OCI-LY1 (cell line): ENCODE results near the gene HCFC1.

ENCODE experiments used
- H2AFZ ChIP-seq: fragments of 200-600 bp; sonication (generic), shearing (Covaris generic); 2 replicates; pipeline ENCODE4 v1.6.0; 2014; ENCODE audit warnings: antibody characterized with exemption, mild to moderate bottlenecking, low read length
- H3F3A ChIP-seq: fragments of 200-600 bp; sonication (generic), shearing (Covaris generic); 2 replicates; pipeline ENCODE4 v1.6.0; 2014; ENCODE audit warnings: mild to moderate bottlenecking, antibody characterized with exemption, low read length, moderate library complexity; ENCODE audit not compliant: insufficient read depth
- H3K27ac ChIP-seq: fragments of 200-600 bp; sonication (generic); 2 replicates; pipeline ENCODE4 v1.5.1; 2014; ENCODE audit warnings: low read length, mixed run types, mild to moderate bottlenecking, low read depth; ENCODE audit not compliant: poor library complexity, severe bottlenecking
- H3K27me3 ChIP-seq: fragments of 200-600 bp; sonication (generic); 2 replicates; pipeline ENCODE4 v1.6.0; 2014; ENCODE audit warnings: antibody characterized with exemption, mild to moderate bottlenecking, low read length, moderate library complexity; ENCODE audit not compliant: insufficient read depth
- H3K36me3 ChIP-seq: fragments of 200-600 bp; sonication (generic); 2 replicates; pipeline ENCODE4 v1.6.1; 2014; ENCODE audit warnings: mild to moderate bottlenecking, antibody characterized with exemption, low read length, moderate library complexity, mixed read lengths; ENCODE audit not compliant: insufficient read depth
- H3K4me1 ChIP-seq: fragments of 200-600 bp; sonication (generic); 2 replicates; pipeline ENCODE4 v1.5.1; 2014; ENCODE audit warnings: mild to moderate bottlenecking, low read length, moderate library complexity; ENCODE audit not compliant: insufficient read depth, severe bottlenecking
- H3K4me2 ChIP-seq: fragments of 200-600 bp; sonication (generic), shearing (Covaris generic); 2 replicates; pipeline ENCODE4 v1.6.1; 2014; ENCODE audit warnings: low read length
- H3K4me3 ChIP-seq: fragments of 200-600 bp; sonication (generic); 2 replicates; pipeline ENCODE4 v1.5.1; 2014; ENCODE audit warnings: low read length, low read depth, mild to moderate bottlenecking, mixed read lengths; ENCODE audit not compliant: poor library complexity, severe bottlenecking
- H3K79me2 ChIP-seq: fragments of 200-600 bp; shearing (Covaris generic); 2 replicates; pipeline ENCODE4 v1.6.1; 2016; ENCODE audit warnings: mixed run types, low read length, mixed read lengths; ENCODE audit not compliant: insufficient read depth
- H3K9ac ChIP-seq: fragments of 200-600 bp; sonication (generic), shearing (Covaris generic); 2 replicates; pipeline ENCODE4 v1.6.1; 2014; ENCODE audit warnings: mild to moderate bottlenecking, low read length, mixed read lengths
- H3K9me2 ChIP-seq: fragments of 200-600 bp; sonication (generic), shearing (Covaris generic); 2 replicates; pipeline ENCODE4 v1.6.1; 2014; ENCODE audit warnings: low read depth, mild to moderate bottlenecking, low read length, mixed read lengths
- H3K9me3 ChIP-seq: fragments of 200-600 bp; shearing (Covaris generic); 2 replicates; pipeline ENCODE4 v1.6.1; 2014; ENCODE audit warnings: low read length, mixed read lengths
- H4K20me1 ChIP-seq: fragments of 200-600 bp; sonication (generic), shearing (Covaris generic); 2 replicates; pipeline ENCODE4 v1.6.0; 2016; ENCODE audit warnings: mild to moderate bottlenecking, low read length; ENCODE audit not compliant: insufficient read depth
- EZH2 ChIP-seq: fragments of 200-600 bp; sonication (generic), shearing (Covaris generic); IDR thresholded peaks from 2 replicates; pipeline ENCODE4 v1.8.0; 2017; ENCODE audit warnings: borderline replicate concordance, mixed run types, mild to moderate bottlenecking, antibody characterized with exemption, low read length, moderate library complexity, mixed read lengths
- TF ChIP-seq, protein P1 (sequence below): fragments of 200-600 bp; sonication (generic), shearing (Covaris generic); IDR thresholded peaks from 2 replicates; pipeline ENCODE4 v1.5.1; 2017; ENCODE audit warnings: mild to moderate bottlenecking, antibody characterized with exemption, low read length, moderate library complexity, mixed read lengths

The HCFC1 gene

DNA sequence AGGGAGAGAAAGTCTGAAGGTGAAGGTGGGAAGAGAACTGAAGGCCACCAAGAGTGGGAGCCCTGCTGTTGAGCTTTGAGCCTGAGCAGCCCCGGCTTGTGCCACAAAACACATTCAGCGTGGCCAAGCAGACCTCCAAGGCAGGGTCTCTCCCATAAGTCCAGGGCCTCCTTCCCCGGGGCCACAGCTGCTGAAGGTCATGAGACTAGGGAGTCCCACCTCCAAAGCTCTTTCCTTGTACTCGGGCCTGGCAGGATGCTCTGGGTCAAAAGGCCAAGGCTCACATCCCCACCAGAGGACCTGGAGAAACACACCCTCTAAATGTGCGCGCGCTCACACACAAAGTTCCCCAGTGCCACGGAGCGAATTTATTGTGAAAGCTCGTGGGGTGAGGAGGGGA lies 42.0 kb downstream of the HCFC1 start:
- H3K4me3 ChIP-seq, result peak overlapping the region; percentile 59
- peaks cover 48% of the 10 kb centered on the region for H3K4me1 ChIP-seq
- no peaks in the 10 kb centered on the region for H3K79me2 ChIP-seq
- H3K9me3 ChIP-seq, result no peaks in the 10 kb centered on the region
- H3K9ac ChIP-seq, result peak overlapping the region; percentile 47
- peak overlapping the region; percentile 73 for H3K4me2 ChIP-seq
- no peak overlapping the region for H2AFZ ChIP-seq
- H3K9me2 ChIP-seq, result no peaks in the 10 kb centered on the region
- H3F3A ChIP-seq, result no peaks in the 10 kb centered on the region
- no peaks in the 10 kb centered on the region for H4K20me1 ChIP-seq
- TF ChIP-seq, protein P1, sequence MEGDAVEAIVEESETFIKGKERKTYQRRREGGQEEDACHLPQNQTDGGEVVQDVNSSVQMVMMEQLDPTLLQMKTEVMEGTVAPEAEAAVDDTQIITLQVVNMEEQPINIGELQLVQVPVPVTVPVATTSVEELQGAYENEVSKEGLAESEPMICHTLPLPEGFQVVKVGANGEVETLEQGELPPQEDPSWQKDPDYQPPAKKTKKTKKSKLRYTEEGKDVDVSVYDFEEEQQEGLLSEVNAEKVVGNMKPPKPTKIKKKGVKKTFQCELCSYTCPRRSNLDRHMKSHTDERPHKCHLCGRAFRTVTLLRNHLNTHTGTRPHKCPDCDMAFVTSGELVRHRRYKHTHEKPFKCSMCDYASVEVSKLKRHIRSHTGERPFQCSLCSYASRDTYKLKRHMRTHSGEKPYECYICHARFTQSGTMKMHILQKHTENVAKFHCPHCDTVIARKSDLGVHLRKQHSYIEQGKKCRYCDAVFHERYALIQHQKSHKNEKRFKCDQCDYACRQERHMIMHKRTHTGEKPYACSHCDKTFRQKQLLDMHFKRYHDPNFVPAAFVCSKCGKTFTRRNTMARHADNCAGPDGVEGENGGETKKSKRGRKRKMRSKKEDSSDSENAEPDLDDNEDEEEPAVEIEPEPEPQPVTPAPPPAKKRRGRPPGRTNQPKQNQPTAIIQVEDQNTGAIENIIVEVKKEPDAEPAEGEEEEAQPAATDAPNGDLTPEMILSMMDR, result no peak
- no peak for TF ChIP-seq EZH2
- H3K36me3 ChIP-seq, result peaks cover 31% of the 10 kb centered on the region; the same call in 1 of the 2 replicates
- no peaks in the 10 kb centered on the region for H3K27me3 ChIP-seq
- H3K27ac ChIP-seq, result peak overlapping the region; percentile 79

- peak overlapping the region; percentile 79 for H3K27ac ChIP-seq
- H3K4me3 ChIP-seq, result peak overlapping the region; percentile 59
- peaks cover 51% of the 10 kb centered on the region for H3K4me1 ChIP-seq
- peak overlapping the region; percentile 47 for H3K9ac ChIP-seq
- no peaks in the 10 kb centered on the region for H4K20me1 ChIP-seq
- H3K9me3 ChIP-seq, result no peaks in the 10 kb centered on the region
- no peaks in the 10 kb centered on the region for H3K79me2 ChIP-seq
- peak overlapping the region; percentile 73 for H3K4me2 ChIP-seq
- H3K27me3 ChIP-seq, result no peaks in the 10 kb centered on the region
- H3K36me3 ChIP-seq, result peaks cover 31% of the 10 kb centered on the region; the same call in 1 of the 2 replicates
- TF ChIP-seq, protein P1, result no peak
- no peak for TF ChIP-seq EZH2
- H3K9me2 ChIP-seq, result no peaks in the 10 kb centered on the region
- H2AFZ ChIP-seq, result no peak overlapping the region
- no peaks in the 10 kb centered on the region for H3F3A ChIP-seq
These were observed 42.8 kb downstream of the HCFC1 start for GRCh38 chrX:153928846-153929245.

DNA sequence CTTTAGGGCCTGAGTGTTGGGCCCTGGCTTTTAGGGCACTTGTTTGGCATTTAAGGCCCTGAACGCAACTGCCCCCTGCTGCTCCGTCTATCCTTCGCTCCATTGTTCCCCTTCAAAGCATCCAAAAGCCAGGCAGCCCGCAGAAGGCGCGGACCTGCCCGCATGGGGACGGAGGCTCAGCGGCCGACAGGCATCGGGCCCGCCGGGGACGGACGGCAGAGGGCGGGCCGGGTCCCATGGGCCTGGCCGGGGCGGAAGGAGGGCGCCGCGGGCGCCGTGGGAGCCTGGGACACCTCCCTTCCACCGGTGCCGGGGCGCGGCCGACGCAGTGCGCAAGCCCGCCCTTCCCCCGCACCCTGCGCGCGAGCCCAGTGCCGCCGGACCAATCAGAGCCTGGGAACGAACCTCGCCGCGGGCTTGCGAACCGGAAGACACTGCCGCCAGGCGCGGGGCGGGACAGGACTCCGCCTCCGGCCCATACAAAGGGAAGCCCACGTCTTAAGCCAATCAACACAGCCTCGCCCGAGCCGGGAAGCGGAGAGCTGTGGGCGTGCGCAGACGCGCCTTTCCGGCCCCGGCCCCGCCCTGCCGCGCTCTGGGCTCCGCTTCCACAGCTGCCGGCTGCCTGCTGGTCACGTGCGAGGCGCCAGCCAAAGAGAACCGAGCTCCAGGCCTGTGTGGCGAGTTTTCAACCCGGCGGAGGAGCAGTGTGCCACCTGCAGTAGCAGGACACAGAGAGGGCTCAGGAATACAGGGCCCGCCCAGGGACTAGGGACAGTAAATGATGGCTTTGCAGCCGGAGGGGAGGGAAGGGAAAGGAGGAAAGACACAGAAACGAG lies 43.5 kb downstream of the HCFC1 start:
- Histone ChIP-seq H3K9ac (peak overlapping the region; percentile 97), H2AFZ (no peak overlapping the region), H3K27me3 (no peaks in the 10 kb centered on the region), H3K9me2 (no peaks in the 10 kb centered on the region), H3K79me2 (no peaks in the 10 kb centered on the region), H3K36me3 (peaks cover 31% of the 10 kb centered on the region; the same call in 1 of the 2 replicates), H3K4me1 (peaks cover 55% of the 10 kb centered on the region), H3F3A (no peaks in the 10 kb centered on the region), H3K4me2 (peak overlapping the region; percentile 95), H3K4me3 (peak overlapping the region; percentile 95), H3K27ac (peak overlapping the region; percentile 100), H4K20me1 (no peaks in the 10 kb centered on the region), H3K9me3 (no peaks in the 10 kb centered on the region)
- TF ChIP-seq, protein P1, result peak; percentile 9; the same call in 1 of the 2 replicates
- TF ChIP-seq EZH2, result no peak
